ENCODE measurements around the gene SERPINB12.

Gene SERPINB12

DNA sequence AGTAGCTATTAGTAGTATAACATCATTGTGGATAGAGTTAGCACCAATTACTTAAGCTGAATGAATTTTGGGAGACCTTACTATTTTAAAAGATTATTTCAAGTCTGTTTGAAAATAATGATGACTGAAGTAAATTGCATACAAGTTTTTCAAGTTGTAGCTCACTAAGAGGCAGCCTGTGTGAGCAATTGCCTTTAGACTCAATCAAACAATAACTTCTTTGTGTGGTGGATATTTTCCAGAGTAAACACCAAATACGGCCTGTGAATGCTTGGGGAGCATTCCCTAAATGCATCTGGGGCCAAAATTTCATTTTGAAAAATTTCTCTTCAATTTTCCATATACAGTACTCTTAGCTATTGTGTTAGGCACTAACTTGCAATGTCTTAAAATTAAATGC, 7.9 kb downstream of the SERPINB12 start:
- DNase-seq, result no peak

DNA sequence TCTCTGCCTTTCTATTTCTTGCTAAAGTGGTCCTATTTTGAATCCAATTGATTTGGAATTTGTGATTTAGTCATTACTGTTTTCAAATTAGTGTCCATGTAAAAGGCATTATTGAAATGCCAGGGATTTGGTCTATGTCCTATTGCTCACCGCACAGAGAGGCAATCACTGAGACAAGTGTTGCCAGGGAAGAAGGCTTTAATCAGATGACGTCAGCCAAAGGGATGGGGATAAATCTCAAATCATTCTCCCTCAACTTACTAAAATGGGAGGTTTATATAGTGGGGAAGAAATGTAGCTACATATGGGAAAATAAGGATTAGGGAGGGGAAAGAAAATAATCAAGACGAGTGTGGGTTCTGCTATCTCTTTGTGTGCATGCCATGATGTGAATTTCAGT, 9.6 kb downstream of the SERPINB12 start:
- DNase-seq, result no peak

DNA sequence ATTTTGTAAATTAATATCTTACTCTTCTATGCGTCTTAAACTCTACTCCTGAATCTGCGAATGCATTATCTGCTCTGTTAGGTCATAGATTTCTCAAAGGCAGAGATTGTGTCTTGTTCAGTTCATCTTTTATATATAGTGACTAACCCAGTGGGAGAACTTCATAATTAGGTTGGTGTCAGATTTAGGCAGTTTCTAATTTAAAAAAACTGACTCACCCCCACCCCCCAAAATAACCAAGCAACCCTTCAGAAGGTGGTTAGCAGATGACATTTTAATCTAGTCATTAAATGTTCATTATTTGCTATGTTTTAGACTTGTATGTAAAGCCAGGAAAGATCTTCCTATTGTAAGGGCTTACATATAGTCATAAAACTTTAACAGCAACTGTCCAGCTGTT, 10.4 kb downstream of the SERPINB12 start:
- no peak for DNase-seq

DNA sequence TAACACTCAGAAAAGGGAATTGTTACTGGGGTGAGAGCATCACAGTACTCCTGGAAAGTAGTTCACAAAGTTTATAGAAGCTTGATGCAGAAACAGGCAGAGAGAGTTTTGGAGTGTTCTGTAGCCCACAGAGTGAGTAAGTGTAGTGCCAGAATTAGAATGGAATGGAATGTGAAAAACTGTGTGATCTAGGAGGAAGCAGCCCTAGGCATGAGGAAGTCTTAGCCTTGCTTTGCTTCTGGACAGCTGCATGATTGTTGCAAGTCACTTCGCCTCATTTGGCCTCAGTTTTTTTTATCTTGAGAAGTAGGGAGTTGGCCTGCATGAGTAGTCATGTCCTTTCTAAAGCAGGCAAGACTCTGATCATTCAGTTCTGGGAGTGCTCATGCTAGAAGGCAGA, 10.9 kb downstream of the SERPINB12 start:
- no peak for DNase-seq

GRCh38 chr18:63559567-63560491, 17.7 kb downstream of the SERPINB12 start:
- DNase-seq, result peak in 2 of 56 donors; percentile 1 to 3

- no peak for DNase-seq
Measured at GRCh38 chr18:63562284-63562683, 20.1 kb downstream of the SERPINB12 start.

- no peak for DNase-seq
Measured at GRCh38 chr18:63564021-63564420, 21.9 kb downstream of the SERPINB12 start.

- DNase-seq, result no peak
Measured at GRCh38 chr18:63564561-63564960, 22.4 kb downstream of the SERPINB12 start.

GRCh38 chr18:63567276-63567675, 25.1 kb downstream of the SERPINB12 start:
- DNase-seq, result no peak

DNA sequence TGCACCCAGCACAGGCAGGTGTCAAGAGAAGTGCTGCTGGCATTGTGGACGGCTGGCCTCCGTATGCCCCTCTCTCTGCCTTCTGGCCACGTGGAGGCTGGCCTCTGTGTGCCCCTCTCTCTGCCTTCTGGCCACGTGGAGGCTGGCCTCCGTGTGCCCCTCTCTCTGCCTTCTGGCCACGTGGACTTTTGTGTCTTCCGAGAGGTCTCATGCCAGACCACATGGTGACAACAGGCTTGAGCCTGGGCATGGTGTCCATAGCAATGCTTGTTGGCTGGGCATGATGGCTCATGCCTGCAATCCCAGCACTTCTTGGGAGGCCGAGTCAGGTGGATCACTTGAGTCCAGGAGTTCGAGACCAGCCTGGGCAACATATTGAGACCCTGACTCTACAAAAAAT, 25.7 kb downstream of the SERPINB12 start:
- no peak for DNase-seq

DNA sequence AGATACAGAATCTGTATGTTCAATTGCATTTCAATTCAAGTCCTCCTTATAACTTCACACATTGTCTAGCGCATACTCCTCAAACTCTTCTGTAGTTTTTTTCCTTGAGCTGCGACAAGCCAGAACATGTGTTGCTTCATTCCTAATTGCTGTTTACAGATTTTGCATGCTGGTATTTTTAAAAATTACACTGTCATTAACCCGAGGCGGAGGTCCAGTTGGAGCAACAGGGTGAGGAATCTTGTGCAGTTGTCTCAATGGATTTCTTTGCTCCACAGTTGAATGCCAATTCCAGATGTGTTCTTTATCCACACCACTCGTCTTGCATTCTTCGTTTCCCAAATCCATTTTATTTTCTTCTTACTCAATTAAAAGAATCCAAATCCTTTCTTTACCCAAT, 28.6 kb downstream of the SERPINB12 start:
- no peak for DNase-seq

- no peak for DNase-seq
Measured at GRCh38 chr18:63575681-63576080, 33.5 kb downstream of the SERPINB12 start.

GRCh38 chr18:63578357-63578958, 36.3 kb downstream of the SERPINB12 start:
- DNase-seq, result peak in 5 of 56 donors; percentile 0 to 10 (median 1)

- DNase-seq, result no peak
Measured at GRCh38 chr18:63579616-63580015, 37.4 kb downstream of the SERPINB12 start.

GRCh38 chr18:63585988-63586387, 43.8 kb downstream of the SERPINB12 start:
- DNase-seq, result no peak

GRCh38 chr18:63586431-63586830, 44.3 kb downstream of the SERPINB12 start:
- no peak for DNase-seq

DNA sequence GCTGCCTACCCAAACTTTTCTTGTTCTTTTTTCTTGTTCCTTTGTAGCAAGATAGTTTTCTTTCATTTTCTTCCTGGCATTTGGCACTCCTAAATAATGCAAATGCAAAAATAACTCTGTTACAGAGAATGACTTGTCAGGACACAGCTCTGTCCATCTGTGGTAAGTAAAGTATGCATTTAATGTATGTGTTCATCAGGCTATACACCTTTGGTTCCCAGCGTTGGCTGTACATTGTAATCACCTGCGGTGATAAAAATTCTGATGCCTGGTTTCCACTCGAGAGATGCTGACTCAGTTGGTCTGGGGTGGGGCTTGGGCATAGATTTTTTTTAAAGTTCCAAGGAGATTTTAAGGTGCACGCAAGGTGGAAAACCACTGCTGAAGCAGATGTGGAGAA, 44.8 kb downstream of the SERPINB12 start, which contains the start of gene SERPINB13:
Gene SERPINB13 (plus strand): TSS at position 378 of the 400 bp plus-strand sequence. CDS start 1,325 bp downstream, outside the sequence.
- DNase-seq, result no peak

DNA sequence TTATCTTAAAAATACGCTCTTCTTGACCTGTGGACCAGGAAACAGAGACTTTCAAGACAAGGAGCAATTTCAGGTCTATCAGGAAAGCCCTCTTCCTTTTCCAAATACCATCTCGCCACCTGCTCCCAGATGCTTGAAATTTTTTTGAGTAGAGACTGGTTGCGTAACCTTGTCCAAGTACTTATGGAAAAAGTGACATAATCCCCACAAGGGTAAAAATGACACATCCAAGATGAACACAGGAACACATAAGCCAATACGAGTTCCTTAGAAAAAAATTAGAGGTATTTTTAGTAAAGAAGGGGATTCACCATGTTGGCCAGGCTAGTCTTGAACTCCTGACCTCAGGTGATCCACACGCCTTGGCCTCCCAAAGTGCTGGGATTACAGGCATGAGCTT, 46.7 kb downstream of the SERPINB12 start:
- no peak for DNase-seq

DNA sequence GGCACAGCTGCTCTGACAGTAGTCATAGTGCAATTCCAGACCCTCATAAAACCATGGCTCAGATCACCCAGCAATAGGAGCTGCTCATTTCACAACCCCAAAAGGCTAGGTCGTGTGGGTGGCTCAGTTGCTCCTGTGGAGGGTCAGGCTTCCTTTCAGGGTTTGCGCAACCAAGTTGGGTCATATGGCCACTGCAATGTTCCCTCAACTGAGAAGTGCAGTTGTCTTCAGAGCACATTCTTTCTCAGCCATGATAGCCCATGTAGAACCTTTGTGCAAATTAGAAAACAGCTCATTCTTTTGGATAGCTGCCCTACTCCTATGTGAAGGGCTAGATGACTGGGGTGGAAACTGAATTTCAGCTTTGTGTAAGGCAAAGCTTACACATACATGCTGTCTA, 48.2 kb downstream of the SERPINB12 start:
- no peak for DNase-seq

DNA sequence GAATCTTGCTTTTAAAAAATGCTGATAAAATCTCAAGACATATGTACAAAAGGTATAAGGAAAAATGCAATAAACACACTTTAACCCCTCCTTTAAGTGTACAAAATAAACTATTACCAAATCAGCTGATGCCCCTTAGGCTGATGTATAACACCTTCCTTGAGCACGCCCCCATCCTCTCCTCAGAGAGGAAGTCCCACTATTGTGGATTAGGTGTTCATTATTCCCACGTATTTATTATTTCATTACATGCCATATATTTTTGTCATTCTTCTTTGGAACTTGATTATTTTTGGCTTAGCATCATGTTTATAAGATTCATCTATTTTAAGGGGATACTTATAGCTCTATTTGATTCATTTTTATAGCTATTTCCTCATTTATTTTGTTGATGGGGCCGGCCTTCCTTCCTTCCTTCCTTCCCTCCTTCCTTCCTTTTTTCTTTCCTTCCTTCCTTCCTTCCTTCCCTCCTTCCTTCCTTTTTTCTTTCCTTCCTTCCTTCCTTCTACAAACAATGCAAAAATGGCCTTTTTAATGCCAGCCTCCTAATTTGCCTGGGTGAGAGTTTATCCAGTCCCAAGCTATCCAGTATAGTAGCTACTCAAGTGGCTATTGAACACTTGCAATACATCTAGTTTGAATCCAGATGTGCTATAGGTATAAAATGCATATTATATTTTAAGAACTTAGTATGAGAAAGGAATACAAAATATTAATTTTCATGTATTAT, 49.0 kb downstream of the SERPINB12 start:
- no peak for DNase-seq

DNA sequence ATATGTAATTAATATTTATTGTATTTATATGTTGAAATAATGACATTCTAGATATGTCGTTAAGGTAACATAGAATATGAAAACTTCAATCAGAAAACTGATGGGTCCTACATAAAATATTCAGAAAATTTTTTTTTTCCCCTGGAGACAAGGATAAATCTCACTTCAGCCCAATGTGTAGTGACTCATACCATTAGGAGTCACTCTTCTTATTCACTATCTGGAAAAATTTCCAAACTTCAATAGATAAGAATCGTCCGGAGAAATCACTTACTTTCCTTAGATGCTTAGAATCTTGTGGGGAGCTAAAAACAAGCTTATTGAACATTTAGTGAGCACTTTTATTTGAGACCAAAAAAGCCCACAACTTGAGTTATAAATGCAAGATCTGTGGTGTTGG, 49.6 kb downstream of the SERPINB12 start:
- DNase-seq, result no peak

DNA sequence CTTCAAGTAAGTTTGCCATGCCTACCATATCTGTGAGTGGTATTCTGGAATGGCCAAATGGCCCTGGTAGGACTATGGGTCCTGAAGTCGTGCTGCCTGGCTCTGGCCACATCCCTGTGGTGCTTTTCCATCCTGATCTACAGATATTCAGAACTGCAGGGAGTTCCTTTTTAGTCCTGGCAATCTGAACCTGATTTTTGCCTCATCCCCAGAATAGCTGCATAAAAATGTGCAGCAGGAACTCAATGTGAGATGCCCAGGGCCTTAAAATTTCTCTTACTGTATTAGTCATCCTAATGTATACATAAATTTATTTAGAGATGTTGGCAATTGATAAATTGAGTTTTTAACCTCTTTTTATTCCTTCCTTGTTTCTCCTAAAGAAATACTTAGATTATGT, 50.3 kb downstream of the SERPINB12 start:
- no peak for DNase-seq

All from nucleus accumbens (tissue), 56 donors.